NCI-H510A (cell line): ENCODE measurements around the gene PARD3B.

Source experiments
- DNase-seq: peaks from one replicate; lab custom pipeline; 2025; lab: John Stamatoyannopoulos, UW

The PARD3B gene

GRCh38 chr2:204696124-204696523, 150.8 kb downstream of the PARD3B start:
- DNase-seq = no peak

GRCh38 chr2:204705243-204705932, 160.1 kb downstream of the PARD3B start:
- no peak for DNase-seq

- no peak for DNase-seq
Observed at GRCh38 chr2:204706939-204707338, 161.7 kb downstream of the PARD3B start.

- no peak for DNase-seq
Observed at GRCh38 chr2:204713211-204713610, 167.9 kb downstream of the PARD3B start.

- no peak for DNase-seq
Observed at GRCh38 chr2:204715361-204715760, 170.1 kb downstream of the PARD3B start.

GRCh38 chr2:204717591-204717990, 172.3 kb downstream of the PARD3B start:
- DNase-seq = no peak

GRCh38 chr2:204718607-204719006, 173.3 kb downstream of the PARD3B start:
- no peak for DNase-seq

GRCh38 chr2:204720874-204721273, 175.6 kb downstream of the PARD3B start:
- DNase-seq = no peak

- no peak for DNase-seq
Observed at GRCh38 chr2:204722207-204722606, 176.9 kb downstream of the PARD3B start.

GRCh38 chr2:204722691-204723090, 177.4 kb downstream of the PARD3B start:
- no peak for DNase-seq

GRCh38 chr2:204725693-204726360, 180.6 kb downstream of the PARD3B start:
- no peak for DNase-seq

GRCh38 chr2:204726831-204727230, 181.6 kb downstream of the PARD3B start:
- DNase-seq = no peak

- no peak for DNase-seq
Observed at GRCh38 chr2:204727368-204727767, 182.1 kb downstream of the PARD3B start.

GRCh38 chr2:204730603-204731002, 185.3 kb downstream of the PARD3B start:
- no peak for DNase-seq

- DNase-seq = no peak
Observed at GRCh38 chr2:204732019-204732418, 186.7 kb downstream of the PARD3B start.

GRCh38 chr2:204737296-204737695, 192.0 kb downstream of the PARD3B start:
- DNase-seq = no peak

GRCh38 chr2:204738721-204739120, 193.4 kb downstream of the PARD3B start:
- DNase-seq = no peak

- no peak for DNase-seq
Observed at GRCh38 chr2:204743393-204743960, 198.2 kb downstream of the PARD3B start.

GRCh38 chr2:204744506-204744905, 199.2 kb downstream of the PARD3B start:
- DNase-seq = no peak

GRCh38 chr2:204748286-204748685, 203.0 kb downstream of the PARD3B start:
- DNase-seq = no peak

- DNase-seq = no peak
Observed at GRCh38 chr2:204749319-204749718, 204.0 kb downstream of the PARD3B start.

GRCh38 chr2:204750389-204750788, 205.1 kb downstream of the PARD3B start:
- DNase-seq = no peak

- DNase-seq = no peak
Observed at GRCh38 chr2:204751472-204751871, 206.2 kb downstream of the PARD3B start.
